HG02610 (cell line): ENCODE measurements around the gene GARS1.

ENCODE experiments used
- ATAC-seq: cut with Tn5 transposase; IDR thresholded peaks from one replicate; pipeline ENCODE4 v1.9.1; 2021; ENCODE audit warnings: mild to moderate bottlenecking, moderate library complexity; ENCODE audit not compliant: unreplicated experiment

GARS1 gene

GRCh38 chr7:30652698-30653641, 58.3 kb downstream of the GARS1 start:
- no peak for ATAC-seq

- no peak for ATAC-seq
Observed at GRCh38 chr7:30654296-30655090, 59.8 kb downstream of the GARS1 start.

- no peak for ATAC-seq
Observed at GRCh38 chr7:30655096-30655970, 60.7 kb downstream of the GARS1 start.

GRCh38 chr7:30656006-30656957, 61.6 kb downstream of the GARS1 start:
- ATAC-seq: no peak

- ATAC-seq: no peak
Observed at GRCh38 chr7:30657131-30657530, 62.5 kb downstream of the GARS1 start.

- no peak for ATAC-seq
Observed at GRCh38 chr7:30658479-30659074, 63.9 kb downstream of the GARS1 start.

- ATAC-seq: no peak
Observed at GRCh38 chr7:30659312-30659711, 64.6 kb downstream of the GARS1 start.

- no peak for ATAC-seq
Observed at GRCh38 chr7:30660331-30661255, 65.9 kb downstream of the GARS1 start.

GRCh38 chr7:30661926-30662325, 67.2 kb downstream of the GARS1 start:
- no peak for ATAC-seq

- no peak for ATAC-seq
Observed at GRCh38 chr7:30662431-30662939, 67.8 kb downstream of the GARS1 start.

GRCh38 chr7:30663414-30663813, 68.7 kb downstream of the GARS1 start:
- ATAC-seq: no peak

- ATAC-seq: no peak
Observed at GRCh38 chr7:30664184-30664885, 69.7 kb downstream of the GARS1 start.

GRCh38 chr7:30665043-30665442, 70.4 kb downstream of the GARS1 start:
- ATAC-seq: no peak

- ATAC-seq: no peak
Observed at GRCh38 chr7:30665449-30665848, 70.8 kb downstream of the GARS1 start.

GRCh38 chr7:30667172-30667571, 72.5 kb downstream of the GARS1 start:
- ATAC-seq: no peak

GRCh38 chr7:30668102-30668501, 73.4 kb downstream of the GARS1 start:
- ATAC-seq: no peak

- no peak for ATAC-seq
Observed at GRCh38 chr7:30671793-30672465, 77.3 kb downstream of the GARS1 start.
